NCI-H345 treated with DMSO at 0.1 percent for 48 hours (cell line): ENCODE results near the gene LINGO3.

Experiments
- DNase-seq: peaks from one replicate; lab custom pipeline; 2025; ENCODE audit not compliant: unreplicated experiment; lab: John Stamatoyannopoulos, UW

LINGO3 gene

DNA sequence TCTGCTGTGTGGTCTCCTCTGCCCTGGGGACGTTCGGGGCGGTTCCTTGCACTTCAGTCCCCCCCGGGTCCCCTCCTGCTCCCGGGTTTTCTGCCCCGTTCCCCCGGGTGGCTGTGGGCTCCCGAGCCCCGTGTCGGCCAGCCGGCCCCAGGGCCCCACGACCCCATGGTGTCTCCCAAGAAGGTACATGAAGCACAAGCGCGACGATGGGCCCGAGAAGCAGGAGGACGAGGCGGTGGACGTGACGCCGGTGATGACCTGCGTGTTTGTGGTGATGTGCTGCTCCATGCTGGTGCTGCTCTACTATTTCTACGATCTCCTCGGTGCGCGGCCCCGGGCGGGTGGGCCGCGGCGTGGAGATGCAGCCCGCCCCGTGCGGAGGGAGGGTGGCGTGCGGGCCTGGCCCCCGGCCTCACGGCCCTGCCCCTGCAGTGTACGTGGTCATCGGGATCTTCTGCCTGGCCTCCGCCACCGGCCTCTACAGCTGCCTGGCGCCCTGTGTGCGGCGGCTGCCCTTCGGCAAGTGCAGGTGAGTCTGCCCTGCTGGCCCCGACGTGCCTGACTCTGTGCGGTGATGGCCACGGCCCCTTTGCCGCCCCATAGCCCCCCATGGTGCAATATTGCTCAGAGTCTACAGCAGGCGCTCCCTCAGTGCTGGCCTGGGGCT, 31.8 kb upstream of the LINGO3 start:
- no peak for DNase-seq

DNA sequence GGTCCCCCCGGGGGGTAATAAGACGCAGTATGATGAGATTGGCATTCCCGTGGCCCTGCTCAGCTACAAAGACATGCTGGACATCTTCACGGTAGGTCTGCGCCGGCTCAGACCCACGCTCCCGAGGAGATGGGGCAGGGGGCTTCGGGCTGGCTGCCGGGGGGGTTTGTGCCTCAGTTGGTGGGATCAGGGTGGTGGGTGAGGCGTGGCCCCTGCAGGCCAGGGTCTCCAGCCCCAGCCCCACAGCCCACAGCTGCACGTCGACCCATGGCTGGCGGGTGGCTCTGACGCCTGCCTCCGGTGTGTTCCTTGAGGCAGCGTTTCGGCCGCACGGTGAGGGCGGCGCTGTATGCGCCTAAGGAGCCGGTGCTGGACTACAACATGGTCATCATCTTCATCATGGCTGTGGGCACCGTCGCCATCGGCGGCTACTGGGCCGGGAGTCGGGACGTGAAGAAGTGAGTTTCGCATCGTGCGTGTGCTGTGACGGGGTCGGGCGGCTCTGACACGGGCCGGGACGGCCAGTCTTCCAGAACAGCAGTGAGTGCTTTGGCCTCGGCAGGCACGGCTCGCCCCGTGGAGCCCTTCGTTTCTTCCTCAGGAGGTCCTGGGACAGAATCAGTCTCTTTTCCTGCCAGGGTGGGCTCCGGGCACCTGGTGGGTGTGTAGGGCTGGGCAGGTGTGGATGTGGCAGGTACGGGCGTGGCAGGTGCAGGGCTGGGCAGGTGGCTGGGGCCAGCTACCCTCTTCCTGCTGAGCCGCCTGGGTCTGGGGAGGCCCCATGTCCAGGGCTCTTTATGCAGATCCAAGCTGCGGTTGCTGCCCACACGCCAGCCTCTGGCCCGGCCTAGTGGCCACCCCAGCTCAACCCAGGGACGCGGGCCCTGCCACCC, 31.0 kb upstream of the LINGO3 start:
- DNase-seq = no peak

DNA sequence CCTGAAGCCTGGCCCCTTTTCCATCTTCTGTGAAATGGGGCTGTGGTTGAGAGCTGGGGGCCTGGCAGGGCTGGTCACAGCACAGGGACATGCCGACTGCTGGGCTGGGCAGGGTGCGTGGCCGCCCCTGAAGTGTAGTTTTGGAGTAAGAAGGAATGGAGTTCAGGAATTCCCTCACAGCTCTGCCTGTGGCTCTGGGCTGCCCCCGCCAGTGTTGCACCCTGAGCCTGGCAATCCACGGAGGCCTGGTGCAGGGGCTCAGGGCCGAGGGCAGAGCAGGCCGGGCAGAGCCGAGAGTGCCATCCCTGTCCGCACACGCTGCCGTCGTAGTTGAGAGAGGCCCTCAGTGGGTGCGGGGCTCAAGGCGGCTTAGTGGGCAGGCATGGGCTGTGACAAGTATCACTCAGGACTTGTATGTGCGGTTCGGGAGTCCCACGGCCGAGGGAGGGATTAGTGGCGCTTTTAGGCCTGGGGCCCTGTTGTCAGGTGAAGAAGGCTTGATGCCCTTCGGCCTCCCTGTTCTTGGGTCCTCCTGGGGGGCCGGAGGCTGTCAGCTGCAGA, 30.2 kb upstream of the LINGO3 start:
- no peak for DNase-seq

DNA sequence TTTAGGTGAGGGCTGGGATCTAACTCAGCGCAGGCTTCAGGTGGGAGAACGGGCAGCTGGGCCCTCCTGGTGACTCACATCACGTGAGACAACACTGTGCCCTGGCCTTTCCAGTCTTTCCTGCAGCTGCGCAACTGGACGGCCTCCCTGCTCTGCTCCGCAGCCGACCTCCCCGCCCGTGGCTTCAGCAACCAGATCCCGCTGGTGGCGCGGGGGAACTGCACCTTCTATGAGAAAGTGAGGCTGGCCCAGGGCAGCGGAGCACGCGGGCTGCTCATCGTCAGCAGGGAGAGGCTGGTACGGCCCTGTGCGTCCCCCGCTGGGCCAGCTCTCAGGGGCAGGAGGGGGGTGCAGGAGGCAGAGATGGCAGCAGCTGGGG, 29.4 kb upstream of the LINGO3 start:
- DNase-seq = no peak

DNA sequence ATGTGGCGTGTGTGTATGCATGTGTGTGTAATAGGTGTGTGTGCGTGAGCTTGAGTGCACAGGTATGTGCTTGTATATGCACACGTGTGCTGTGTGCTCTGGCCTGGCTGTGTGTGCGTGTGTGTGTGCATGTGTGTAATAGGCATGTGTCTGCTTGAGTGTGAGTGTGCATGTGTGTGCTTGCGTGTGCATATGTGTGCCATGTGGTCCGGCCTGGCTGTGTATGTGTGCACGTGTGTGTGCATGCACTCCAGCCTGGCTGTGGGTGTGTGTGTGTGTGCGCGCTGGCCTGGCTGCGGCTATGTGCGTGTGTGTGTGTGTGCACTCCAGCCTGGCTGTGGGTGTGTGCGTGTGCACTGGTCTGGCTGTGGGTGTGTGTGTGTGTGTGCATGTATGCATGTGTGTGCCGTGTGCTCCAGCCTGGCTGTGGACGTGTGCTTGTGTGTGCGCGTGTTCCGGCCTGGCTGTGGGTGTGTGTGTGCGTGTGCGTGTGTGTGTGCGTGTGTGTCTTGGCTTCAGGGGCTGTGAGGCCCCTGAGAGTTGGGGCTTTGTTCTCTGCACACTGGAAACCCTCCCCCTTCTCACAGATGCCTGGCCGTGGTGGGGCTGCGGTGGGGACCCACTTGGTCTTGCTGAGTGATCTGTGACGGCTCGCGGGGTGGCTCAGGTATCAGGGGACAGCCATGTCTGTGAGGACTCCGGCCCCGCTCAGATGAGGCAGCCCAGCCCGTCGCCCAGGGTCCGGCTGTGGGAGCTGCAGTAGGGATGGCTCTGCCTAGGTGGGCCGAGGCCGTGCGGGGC, 28.8 kb upstream of the LINGO3 start:
- DNase-seq = no peak

DNA sequence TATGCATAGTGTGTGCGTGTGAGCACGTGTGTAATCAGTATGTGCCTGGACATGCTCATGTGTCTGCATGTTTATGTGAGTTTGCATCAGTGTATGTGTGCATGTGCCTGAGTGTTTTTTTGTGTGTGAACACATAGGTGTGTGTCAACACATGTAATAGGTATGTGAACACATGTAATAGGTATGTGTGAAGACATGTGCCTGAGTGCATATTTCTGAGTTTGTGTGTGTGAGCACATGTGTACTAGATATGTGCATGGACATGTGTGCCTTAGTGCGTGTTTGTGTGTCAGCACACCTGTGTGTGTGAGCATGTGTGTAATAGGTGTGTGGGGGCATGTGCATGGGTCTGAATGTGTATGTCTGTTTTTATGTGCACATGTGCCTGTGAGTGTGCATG, 27.9 kb upstream of the LINGO3 start:
- no peak for DNase-seq

DNA sequence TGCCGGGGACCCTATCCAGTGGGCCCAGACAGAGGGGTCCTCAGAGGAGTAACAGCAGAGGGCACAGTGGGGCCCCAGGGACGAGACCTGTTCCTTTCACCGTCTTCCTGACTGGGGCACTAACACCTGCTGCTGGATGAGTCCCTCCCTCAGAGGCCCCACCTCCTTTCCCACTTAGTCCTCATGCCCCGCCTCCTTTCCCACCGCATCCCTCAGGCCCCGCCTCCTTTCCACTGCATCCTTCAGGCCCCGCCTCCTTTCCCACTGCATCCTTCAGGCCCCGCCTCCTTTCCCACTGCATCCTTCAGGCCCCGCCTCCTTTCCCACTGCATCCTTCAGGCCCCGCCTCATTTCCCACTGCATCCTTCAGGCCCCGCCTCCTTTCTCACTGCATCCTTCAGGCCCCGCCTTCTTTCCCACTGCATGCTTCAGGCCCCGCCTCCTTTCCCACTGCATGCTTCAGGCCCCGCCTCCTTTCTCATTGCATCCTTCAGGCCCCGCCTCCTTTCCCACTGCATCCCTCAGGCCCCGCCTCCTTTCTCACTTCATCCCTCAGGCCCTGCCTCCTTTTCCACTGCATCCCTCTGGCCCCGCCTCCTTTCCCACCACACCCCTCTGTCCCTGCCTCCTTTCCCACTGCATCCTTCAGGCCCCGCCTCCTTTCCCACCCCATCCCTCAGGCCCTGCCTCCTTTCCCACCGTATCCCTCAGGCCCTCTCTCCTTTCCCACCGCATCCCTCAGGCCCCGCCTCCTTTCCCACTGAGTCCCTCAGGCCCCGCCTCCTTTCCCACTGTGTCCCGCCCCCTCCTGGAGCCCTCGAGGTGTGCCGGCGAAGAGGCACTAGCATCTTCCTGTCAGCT, 27.3 kb upstream of the LINGO3 start:
- no peak for DNase-seq

DNA sequence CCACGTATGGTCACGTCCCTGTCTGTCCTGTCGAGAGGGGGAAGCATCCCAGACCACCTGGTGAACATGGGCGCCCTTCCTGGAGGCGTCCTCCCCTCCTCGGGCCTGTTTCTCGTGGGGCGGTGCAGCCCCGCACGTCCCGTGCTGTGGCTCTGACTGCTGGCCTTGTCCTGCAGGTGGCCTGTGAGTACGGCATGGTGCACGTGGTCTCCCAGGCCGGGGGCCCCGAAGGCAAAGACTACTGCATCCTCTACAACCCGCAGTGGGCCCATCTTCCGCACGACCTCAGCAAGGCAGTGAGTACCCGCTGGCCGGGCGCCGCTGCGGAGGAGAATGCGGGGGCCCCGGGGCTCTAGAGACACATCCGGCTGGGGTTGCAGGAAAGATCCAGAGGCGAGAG, 26.5 kb upstream of the LINGO3 start:
- no peak for DNase-seq

DNA sequence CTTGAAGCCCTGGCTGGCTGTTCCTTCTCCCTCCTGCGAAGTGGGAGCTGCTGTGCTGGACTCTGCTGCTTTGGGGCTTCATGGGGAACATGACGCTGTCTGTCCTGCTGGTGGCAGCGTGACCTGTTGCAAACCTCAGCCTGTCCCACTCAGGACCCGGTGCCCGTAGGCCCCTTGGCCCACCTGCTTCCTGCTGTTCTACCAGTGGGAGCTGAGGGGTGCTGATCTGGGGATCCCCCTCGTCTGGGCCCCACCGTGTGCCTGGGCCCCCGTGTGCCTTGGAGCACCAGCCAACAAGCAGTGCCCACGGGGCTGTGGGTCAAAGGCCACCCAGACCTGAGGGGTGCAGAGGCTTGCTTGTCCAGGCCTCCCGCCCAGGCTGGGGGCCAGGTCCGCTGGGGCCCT, 25.9 kb upstream of the LINGO3 start:
- DNase-seq = no peak

DNA sequence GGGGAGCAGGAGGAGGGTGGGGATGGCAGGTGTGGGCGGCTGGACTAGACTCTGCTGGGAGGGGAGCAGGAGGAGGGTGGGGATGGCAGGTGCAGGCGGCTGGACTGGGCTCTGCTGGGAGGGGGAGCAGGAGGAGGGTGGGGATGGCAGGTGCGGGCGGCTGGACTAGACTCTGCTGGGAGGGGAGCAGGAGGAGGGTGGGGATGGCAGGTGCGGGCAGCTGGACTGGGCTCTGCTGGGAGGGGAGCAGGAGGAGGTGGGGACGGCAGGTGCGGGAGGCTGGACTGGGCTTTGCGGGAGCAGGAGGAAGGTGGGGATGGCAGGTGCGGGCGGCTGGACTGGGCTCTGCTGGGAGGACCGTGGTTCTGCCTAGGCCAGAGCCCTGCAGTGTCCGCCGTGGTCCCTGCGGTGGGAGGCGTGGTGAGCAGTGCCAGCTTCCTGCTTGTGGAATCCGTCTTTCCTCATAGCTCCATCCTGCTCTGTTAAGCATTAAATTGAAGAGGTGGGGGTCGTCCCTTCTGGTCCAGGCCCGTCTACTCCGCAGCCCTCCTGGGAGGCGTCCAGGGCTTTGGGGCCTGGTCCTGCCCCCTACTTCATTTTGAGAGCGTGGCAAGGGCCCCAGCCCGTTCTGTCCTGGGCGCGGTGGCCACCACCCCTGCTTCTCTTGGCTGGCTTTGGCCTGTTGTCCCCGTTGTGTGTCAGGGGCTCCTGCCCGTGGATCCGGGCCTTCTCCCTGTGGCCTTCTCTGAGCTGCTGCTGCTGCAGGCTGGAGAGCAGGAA, 25.3 kb upstream of the LINGO3 start:
- DNase-seq = peak; percentile 70

DNA sequence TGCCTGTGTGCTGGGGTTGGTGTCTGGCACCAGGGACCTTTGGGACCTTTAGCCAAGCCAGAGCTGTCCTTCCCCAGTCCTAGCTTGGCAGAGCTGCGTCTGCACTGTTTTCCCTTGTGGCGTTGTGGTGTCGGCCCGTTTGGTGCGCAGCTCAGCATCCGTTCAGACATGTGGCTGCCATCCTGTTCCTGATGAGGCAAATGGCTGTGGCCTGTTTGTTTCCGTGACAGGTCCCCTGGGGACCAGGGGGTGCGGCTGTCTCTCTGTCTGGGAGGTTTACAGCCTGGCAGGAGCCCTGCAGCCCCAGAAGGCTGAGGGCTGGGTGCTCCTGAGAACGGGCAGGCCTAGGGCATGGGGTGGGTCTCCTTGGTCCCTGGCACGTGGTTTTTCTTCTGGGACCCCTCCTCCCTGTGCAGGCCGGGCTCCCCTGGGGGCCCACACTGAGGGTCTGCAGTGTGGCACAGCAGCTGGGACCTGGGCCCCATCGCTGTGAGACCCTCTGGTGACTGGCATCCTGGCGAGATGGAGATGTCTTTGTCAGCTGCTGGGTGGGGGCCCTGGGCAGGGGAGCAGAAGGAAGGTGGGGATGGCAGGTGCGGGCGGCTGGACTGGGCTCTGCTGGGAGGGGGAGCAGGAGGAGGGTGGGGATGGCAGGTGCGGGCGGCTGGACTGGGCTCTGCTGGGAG, 24.5 kb upstream of the LINGO3 start:
- peak; percentile 72 for DNase-seq

DNA sequence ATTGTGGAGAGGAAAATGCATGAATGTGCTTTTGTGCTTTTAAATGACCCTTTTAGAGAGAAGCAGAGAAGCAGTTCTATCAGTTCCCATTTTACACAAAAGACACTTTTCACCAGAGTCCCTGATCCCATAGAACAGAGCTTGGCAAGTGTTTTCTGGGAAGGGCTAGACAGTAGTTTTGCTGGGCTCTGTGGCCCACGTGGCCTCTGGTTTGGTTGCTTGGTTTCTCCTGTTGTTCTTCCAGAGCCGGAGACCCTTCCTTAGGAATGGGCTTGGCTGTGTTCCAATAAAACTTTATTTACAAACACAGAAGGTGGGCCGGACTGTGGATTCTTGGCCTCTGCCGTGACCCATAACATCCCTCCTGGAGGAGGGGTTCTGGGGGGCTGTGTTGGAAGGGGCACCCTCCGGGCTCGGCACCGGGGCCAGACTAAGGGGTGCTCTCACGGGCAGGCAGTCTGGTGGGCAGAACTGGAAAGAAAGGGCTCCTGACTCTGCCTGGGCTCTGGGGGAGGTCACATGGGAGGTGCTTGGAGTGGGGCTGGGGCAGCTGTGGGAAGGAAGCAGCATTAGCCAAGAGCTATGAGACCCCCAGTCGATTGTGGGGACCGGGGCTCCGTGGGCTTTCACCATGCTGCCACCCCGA, 23.8 kb upstream of the LINGO3 start:
- DNase-seq = no peak

DNA sequence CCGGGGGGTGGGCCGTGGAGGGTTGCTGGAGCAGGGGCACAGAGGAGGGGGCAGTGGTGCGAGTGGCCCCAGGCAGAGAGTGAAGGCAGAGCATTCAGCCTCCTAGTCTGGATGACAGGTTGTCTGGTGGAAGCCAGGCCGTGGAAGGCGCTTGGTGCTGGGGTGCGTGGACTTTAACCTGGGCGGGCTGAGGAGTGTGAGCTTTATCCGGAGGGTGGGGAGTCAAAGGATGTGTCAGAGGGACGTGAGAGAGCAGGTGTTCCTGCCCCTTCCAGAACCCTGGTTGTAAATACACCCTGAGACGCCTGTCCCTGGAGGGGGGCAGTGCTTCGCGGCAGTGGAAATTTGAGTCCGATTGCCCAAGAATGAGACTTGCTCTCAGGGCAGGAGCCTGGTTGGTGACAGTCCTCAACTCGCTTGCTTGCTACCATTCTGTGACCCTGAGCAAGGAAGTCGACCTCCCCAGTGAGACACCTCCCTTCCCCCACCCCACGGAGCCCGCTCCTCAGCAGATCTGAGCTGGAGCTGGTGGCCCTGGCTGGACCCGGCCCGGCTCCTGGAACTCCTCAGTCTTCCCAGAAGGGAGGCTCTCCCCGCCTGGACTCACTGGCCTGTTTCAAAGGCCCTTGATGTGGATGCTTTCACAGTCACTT, 22.8 kb upstream of the LINGO3 start:
- DNase-seq = no peak

DNA sequence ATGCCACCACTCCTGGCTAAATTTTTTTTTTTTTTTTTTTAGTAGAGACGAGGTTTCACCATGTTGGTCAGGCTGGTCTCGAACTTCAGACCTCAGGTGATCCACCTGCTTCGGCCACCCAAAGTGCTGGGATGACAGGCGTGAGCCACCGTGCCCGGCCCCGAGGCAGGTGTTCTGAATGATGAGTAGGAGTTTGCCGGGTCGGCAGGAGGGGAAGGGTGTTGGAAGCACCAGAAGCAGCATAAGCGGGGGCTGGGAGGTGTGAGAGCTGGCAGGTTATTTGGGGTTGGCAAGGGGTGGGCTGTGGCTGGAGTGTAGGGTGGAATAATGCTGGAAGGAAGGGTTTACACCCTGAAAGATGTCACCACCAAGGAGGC, 22.3 kb upstream of the LINGO3 start:
- no peak for DNase-seq

DNA sequence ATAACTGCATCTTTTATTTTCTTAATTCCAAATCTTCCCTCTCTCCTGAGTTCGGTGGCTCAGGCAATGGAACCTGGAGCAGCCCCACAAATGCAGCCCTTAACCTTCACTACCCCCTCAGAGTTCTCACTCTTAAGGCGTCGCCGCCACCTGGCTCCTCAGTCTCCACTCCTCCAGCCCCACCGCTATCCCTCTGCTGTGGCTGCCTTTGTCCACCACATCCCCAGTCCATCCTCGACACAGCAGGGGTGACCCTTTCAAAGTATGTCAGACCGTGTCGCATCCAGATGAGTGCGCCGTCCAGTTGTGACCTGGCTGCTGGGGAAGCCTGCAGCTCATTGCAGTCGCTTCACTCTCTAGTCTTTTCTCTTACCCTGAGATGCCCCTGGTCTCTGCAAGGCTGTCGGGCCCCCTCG, 21.6 kb upstream of the LINGO3 start:
- DNase-seq = no peak

DNA sequence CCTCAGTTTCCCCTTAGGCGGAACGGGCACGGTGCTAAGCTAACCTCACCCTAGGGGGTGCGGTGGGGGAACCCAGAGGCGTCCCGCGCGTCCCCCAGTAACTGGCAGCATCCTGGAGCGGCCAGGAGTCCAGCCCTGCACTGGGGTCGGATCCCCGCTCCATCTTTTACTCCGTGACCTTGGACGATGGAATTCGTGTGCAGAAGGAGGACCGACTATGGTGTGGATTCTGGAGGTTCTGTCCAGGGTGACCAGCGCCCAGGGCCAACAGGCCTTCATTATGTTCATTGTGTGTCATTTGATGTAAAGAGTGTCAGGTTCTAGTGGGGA, 21.2 kb upstream of the LINGO3 start:
- DNase-seq = no peak

DNA sequence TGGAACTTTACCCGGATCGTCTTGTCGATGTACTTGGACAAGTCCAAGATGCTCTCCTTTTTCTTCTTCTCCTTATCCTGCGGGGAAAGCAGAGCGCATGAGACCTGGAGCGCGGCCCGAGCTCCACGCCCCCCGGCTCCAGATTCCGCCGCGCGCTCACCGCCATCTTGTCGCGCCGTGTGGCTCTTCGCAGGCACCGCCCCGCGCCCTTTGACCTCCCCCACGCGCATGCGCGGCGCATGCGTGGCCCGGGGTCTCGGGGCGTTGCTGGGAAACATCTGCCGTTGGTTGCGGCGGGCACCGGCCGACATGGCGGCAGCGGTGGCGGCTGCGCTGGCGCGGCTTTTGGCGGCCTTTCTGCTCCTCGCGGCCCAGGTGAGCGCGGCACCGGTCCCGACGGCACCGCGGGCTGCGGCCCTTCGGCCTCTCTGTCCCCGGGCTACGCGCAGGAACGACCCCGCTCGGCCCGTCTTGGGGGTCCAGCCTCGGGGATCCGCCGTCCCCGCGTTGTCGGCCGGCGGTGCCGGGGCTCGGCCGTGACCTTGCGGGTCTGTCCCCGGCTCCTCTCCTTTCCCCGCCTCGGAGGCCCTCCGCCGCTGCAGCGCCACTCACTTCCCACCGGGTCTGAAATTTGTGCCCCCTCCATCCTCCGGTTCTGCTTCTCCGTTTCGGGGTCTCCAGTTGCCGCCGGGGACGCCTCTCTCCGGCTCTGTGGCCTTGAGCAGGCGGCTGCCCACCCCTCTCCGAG, 20.6 kb upstream of the LINGO3 start, which contains the start of the genes LSM7 and SPPL2B:
TSS of gene LSM7 (minus strand) at position 186 of the 748 bp plus-strand sequence. CDS start at position 166, 20 bp downstream.
TSS of gene SPPL2B (plus strand) at position 284 of the 748 bp plus-strand sequence. CDS start at position 310, 26 bp downstream.
- DNase-seq = peak; percentile 70
